Smooth muscle cell (in vitro differentiated cells): ENCODE measurements around the gene CHST8. TPM values are rescaled to one million over a fixed set of nuclear protein-coding genes. Genes with fewer than 3 reads are reported as not detected.
"Not testable (repeated sequence)": the region's sequence is repeated elsewhere in the genome, so short reads cannot be mapped to it uniquely, and the experiment has no call there.

Experiments used
- DNase-seq: peaks from one replicate; lab custom pipeline; 2025; ENCODE audit not compliant: unreplicated experiment; lab: John Stamatoyannopoulos, UW
- H2AFZ ChIP-seq: fragments of 200-600 bp; sonication (generic); 2 replicates; pipeline ENCODE4 v1.6.0; 2016; ENCODE audit warnings: antibody characterized with exemption, low read depth, mild to moderate bottlenecking
- H3F3A ChIP-seq: fragments of 200-600 bp; sonication (generic); 2 replicates; pipeline ENCODE4 v1.6.0; 2017; ENCODE audit warnings: antibody characterized with exemption, low read depth
- H3K27ac ChIP-seq: fragments of 200-600 bp; sonication (generic); 2 replicates; pipeline ENCODE4 v1.5.1; 2016; ENCODE audit warnings: low read depth, mild to moderate bottlenecking
- H3K27me3 ChIP-seq: fragments of 200-600 bp; sonication (generic); 2 replicates; pipeline ENCODE4 v1.6.1; 2016; ENCODE audit warnings: low read depth, mild to moderate bottlenecking
- H3K36me3 ChIP-seq: fragments of 200-600 bp; sonication (generic); 2 replicates; pipeline ENCODE4 v1.5.1; 2016; ENCODE audit warnings: low read depth
- H3K4me1 ChIP-seq: fragments of 200-600 bp; sonication (generic); 2 replicates; pipeline ENCODE4 v1.5.1; 2016; ENCODE audit warnings: low read depth
- H3K4me2 ChIP-seq: fragments of 200-600 bp; sonication (generic); 2 replicates; pipeline ENCODE4 v1.6.0; 2016; ENCODE audit warnings: mild to moderate bottlenecking
- H3K4me3 ChIP-seq: fragments of 200-600 bp; sonication (generic); 2 replicates; pipeline ENCODE4 v1.5.1; 2016; ENCODE audit warnings: mild to moderate bottlenecking
- H3K79me2 ChIP-seq: fragments of 200-600 bp; sonication (generic); 2 replicates; pipeline ENCODE4 v1.6.0; 2016; ENCODE audit warnings: low read depth, mild to moderate bottlenecking
- H3K9ac ChIP-seq: fragments of 200-600 bp; sonication (generic); 2 replicates; pipeline ENCODE4 v1.6.0; 2016; ENCODE audit warnings: low read depth
- H3K9me3 ChIP-seq: fragments of 200-600 bp; sonication (generic); replicated peaks from 2 replicates; pipeline ENCODE4 v1.5.1; 2016; ENCODE audit warnings: low read depth
- H4K20me1 ChIP-seq: fragments of 200-600 bp; sonication (generic); 2 replicates; pipeline ENCODE4 v1.6.0; 2016; ENCODE audit warnings: low read depth
- CTCF ChIP-seq: fragments of 200-600 bp; sonication (generic); IDR thresholded peaks from 2 replicates; pipeline ENCODE4 v1.5.1; 2017; ENCODE audit warnings: borderline replicate concordance, mild to moderate bottlenecking, antibody characterized with exemption; ENCODE audit not compliant: insufficient read depth, poor library complexity, severe bottlenecking
- whole genome bisulfite sequencing: methylation state at CpG from one replicate; pipeline ENCODE4 v1.1.7; 2016; ENCODE audit warnings: low lambda C conversion rate; 5-methylcytosine and 5-hydroxymethylcytosine counted together
- polyA plus RNA-seq: library from polyadenylated mRNA; unstranded; fragments of >200 nt; fragmentation: Nextera tagmentation; extraction: Ambion mirVana; gene quantifications from 2 replicates; pipeline ENCODE4 v1.2.1, GENCODE V29; 2016
- total RNA-seq: library from RNA; depleted of rRNA; stranded (reverse); fragments of >200 nt; gene quantifications from 2 replicates; pipeline ENCODE4 v1.2.3, GENCODE V29; 2014

The CHST8 gene
- total and polyA plus RNA-seq, 2 experiments from 2014 or later: not detected

DNA sequence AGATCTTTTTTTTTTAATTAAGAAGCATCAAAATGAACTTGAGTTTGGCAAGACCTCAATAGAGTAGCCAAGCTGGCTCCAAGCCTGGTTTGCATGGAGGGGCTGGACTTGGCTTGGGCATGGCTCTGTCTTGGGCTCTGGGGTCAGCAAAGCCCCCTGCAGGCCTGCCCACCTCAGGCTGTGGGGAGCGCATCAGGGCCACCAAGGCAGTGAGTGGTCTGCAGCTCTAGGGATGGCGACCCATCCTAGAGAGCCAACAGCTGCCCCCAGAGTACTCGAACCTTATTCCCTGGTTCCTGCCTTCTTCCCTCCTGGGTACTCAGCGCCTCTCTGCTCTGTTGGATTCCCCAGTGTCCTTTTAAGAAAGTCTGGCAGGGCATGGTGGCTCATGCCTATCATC is 5.4 kb upstream of the CHST8 start:
- Histone ChIP-seq H3K4me1 (no peaks in the 10 kb centered on the region), H3K27ac (no peak overlapping the region), H3K4me2 (no peak overlapping the region), H3K36me3 (no peaks in the 10 kb centered on the region), H3K4me3 (no peak overlapping the region), H3K27me3 (peaks cover 44% of the 10 kb centered on the region), H3K9ac (no peak overlapping the region), H4K20me1 (no peaks in the 10 kb centered on the region), H3K9me3 (no peaks in the 10 kb centered on the region), H3K79me2 (no peaks in the 10 kb centered on the region), H3F3A (no peaks in the 10 kb centered on the region), H2AFZ (no peak overlapping the region)
- WGBS: 93% methylated on average over 4 of the region's 4 CpGs
- DNase-seq: no peak
- no peak for TF ChIP-seq CTCF

GRCh38 chr19:33616857-33617256 is 4.9 kb upstream of the CHST8 start:
- no peak for DNase-seq
- Histone ChIP-seq H3K4me3 (no peak overlapping the region), H4K20me1 (no peaks in the 10 kb centered on the region), H3K79me2 (no peaks in the 10 kb centered on the region), H3K36me3 (no peaks in the 10 kb centered on the region), H3K4me2 (no peak overlapping the region), H3K4me1 (peaks cover under 1% of the 10 kb centered on the region), H3K27me3 (peaks cover 47% of the 10 kb centered on the region), H3F3A (no peaks in the 10 kb centered on the region), H3K9me3 (no peaks in the 10 kb centered on the region), H3K9ac (no peak overlapping the region), H2AFZ (no peak overlapping the region), H3K27ac (no peak overlapping the region)
- no peak for TF ChIP-seq CTCF
- WGBS: 83% methylated on average over 4 of the region's 4 CpGs

GRCh38 chr19:33618363-33618762 is 3.4 kb upstream of the CHST8 start:
- H3K4me1 ChIP-seq: peaks cover 11% of the 10 kb centered on the region
- H3K9ac ChIP-seq, H3K36me3 ChIP-seq, H3K9me3 ChIP-seq, H3K79me2 ChIP-seq, H3F3A ChIP-seq, H4K20me1 ChIP-seq, H3K27ac ChIP-seq, H3K4me3 ChIP-seq, DNase-seq, H2AFZ ChIP-seq, H3K4me2 ChIP-seq: not testable (repeated sequence)
- 74% methylated on average over 2 of the region's 2 CpGs for WGBS
- peaks cover 61% of the 10 kb centered on the region for H3K27me3 ChIP-seq

GRCh38 chr19:33618884-33619283 is 2.9 kb upstream of the CHST8 start:
- Histone ChIP-seq H3K27ac (no peak overlapping the region), H3K36me3 (no peaks in the 10 kb centered on the region), H3K79me2 (no peaks in the 10 kb centered on the region), H3K4me3 (no peak overlapping the region), H3K9ac (no peak overlapping the region), H3K4me2 (no peak overlapping the region), H3F3A (no peaks in the 10 kb centered on the region), H4K20me1 (no peaks in the 10 kb centered on the region), H3K9me3 (no peaks in the 10 kb centered on the region), H2AFZ (no peak overlapping the region), H3K27me3 (peaks cover 62% of the 10 kb centered on the region), H3K4me1 (peaks cover 11% of the 10 kb centered on the region)
- DNase-seq: no peak
- 84% methylated on average over 5 of the region's 5 CpGs for WGBS
- TF ChIP-seq CTCF: no peak
